ENCODE measurements around the gene TRIM16. TPM values are rescaled to one million over a fixed set of nuclear protein-coding genes. Genes with fewer than 3 reads are reported as not detected.
"Not testable (repeated sequence)": the region's sequence is repeated elsewhere in the genome, so short reads cannot be mapped to it uniquely, and the experiment has no call there.

The TRIM16 gene
- total RNA-seq (2021) = 213 and 243 TPM in 2 replicates
- Bru-seq, nascent RNA = percentile 86 among the genes with signal in this experiment
- percentile 97 among the genes with signal in this experiment for BruChase-seq, experiment 1, labeled RNA remaining after a 2-hour chase
- percentile 94 among the genes with signal in this experiment for BruChase-seq, experiment 2, labeled RNA remaining after a 6-hour chase
- long read RNA-seq, transcript TRIM16-211 (5 exons, 1,979 nt) = major isoform, 126 of 489 reads
- long read RNA-seq, partial matches to known transcripts = 303 of 489 reads
- long read RNA-seq, other reads (novel, unspliced or antisense) = 56 of 489 reads

GRCh38 chr17:15683824-15684478, at the start of gene TRIM16:
Gene TRIM16 (minus strand): TSS chr17:15684311. CDS start chr17:15651609, 32,702 bp downstream.
- H3K36me3 ChIP-seq (ENCODE audit: low read depth); H3F3A ChIP-seq (ENCODE audit: insufficient read depth, low read depth); CTCF ChIA-PET; H3K27me3 ChIP-seq (ENCODE audit: insufficient read depth, low read depth); H3K4me1 ChIP-seq (replicated peaks; ENCODE audit: insufficient read depth); intact Hi-C loops (cut with micrococcal nuclease; ENCODE audit: unreplicated experiment); H3K9me3 ChIP-seq (ENCODE audit: insufficient read depth, low read depth); H4K20me1 ChIP-seq (ENCODE audit: insufficient read depth); H3K79me2 ChIP-seq (ENCODE audit: low read depth); H3K9me2 ChIP-seq (ENCODE audit: insufficient read depth): not testable (repeated sequence)
- H3K27ac ChIP-seq = 0 out of 2 replicates have a peak within 1 kb of the TSS, but pooled peaks have one; percentile 6
- peak within 1 kb of the TSS; percentile 82 for H3K4me2 ChIP-seq
- peak in 1 of 2 experiments; percentile 71 for DNase-seq
- H2AFZ ChIP-seq = peak within 1 kb of the TSS; percentile 84
- BruUV-seq (replicated peaks) = TSS peak; percentile 74
- POLR2A ChIA-PET (ENCODE audit: unreplicated experiment) = interaction anchor here (0.7 kb wide), 1 partner anchor 9 kb away, joined by 3 read pairs; no protein-coding TSS in a partner anchor
- H3K4me3 ChIP-seq = peak within 1 kb of the TSS; percentile 75
- TF ChIP-seq CTCF (conservative IDR thresholded peaks at IDR 0.05) = peak; percentile 37; the same call in 1 of the 2 replicates

DNA sequence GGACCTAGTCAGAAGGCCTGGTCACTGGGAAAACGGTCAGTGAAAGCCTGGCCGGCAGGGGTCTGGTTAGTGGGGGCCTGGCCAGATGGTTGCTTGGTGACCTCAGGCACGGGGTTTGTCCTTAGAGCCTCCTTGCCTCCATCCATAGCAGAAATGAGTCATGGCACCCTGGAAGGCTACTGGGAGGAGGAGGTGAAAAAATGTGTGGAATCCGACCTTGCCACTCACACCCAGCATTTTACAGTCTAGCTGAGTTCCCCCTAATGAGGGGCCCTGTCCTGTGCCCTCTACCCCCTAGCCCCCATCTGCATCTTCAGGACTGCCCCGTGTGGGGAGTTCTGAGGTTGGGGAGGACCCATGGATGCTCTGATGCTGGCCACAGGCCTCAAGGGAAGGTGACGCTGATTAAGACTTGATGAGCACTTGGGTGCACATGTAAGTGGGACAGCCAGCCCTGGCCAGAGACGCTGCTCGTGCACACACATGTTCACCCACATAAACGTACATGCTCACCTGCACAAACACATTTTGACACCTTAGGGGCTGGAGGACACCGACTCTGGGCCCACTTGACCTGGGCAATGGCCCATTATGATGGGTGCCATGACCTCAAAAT, 49.2 kb upstream of the TRIM16 start:
- POLR2A ChIA-PET (ENCODE audit: unreplicated experiment); H3K27me3 ChIP-seq (ENCODE audit: insufficient read depth, low read depth); H3K79me2 ChIP-seq (ENCODE audit: low read depth); BruUV-seq (replicated peaks); H3K4me3 ChIP-seq; H3K27ac ChIP-seq; H2AFZ ChIP-seq; H3K4me1 ChIP-seq (replicated peaks; ENCODE audit: insufficient read depth); H3K9me3 ChIP-seq (ENCODE audit: insufficient read depth, low read depth); H3K4me2 ChIP-seq; H3K36me3 ChIP-seq (ENCODE audit: low read depth); intact Hi-C loops (cut with micrococcal nuclease; ENCODE audit: unreplicated experiment); CTCF ChIA-PET; H4K20me1 ChIP-seq (ENCODE audit: insufficient read depth); H3F3A ChIP-seq (ENCODE audit: insufficient read depth, low read depth); DNase-seq; H3K9me2 ChIP-seq (ENCODE audit: insufficient read depth): not testable (repeated sequence)

- CTCF ChIA-PET; H3K27ac ChIP-seq; H3K36me3 ChIP-seq (ENCODE audit: low read depth); intact Hi-C loops (cut with micrococcal nuclease; ENCODE audit: unreplicated experiment); H3K9me3 ChIP-seq (ENCODE audit: insufficient read depth, low read depth); H3K79me2 ChIP-seq (ENCODE audit: low read depth); POLR2A ChIA-PET (ENCODE audit: unreplicated experiment); H3K4me1 ChIP-seq (replicated peaks; ENCODE audit: insufficient read depth); H3F3A ChIP-seq (ENCODE audit: insufficient read depth, low read depth); H3K4me3 ChIP-seq; H2AFZ ChIP-seq; H4K20me1 ChIP-seq (ENCODE audit: insufficient read depth); DNase-seq; H3K4me2 ChIP-seq; H3K9me2 ChIP-seq (ENCODE audit: insufficient read depth); BruUV-seq (replicated peaks); H3K27me3 ChIP-seq (ENCODE audit: insufficient read depth, low read depth): not testable (repeated sequence)
Observed at GRCh38 chr17:15731900-15732299, 47.8 kb upstream of the TRIM16 start, which contains the start of gene TBC1D26. Gene TBC1D26 (plus strand): TSS chr17:15732283. CDS start chr17:15735349, 3,066 bp downstream.

DNA sequence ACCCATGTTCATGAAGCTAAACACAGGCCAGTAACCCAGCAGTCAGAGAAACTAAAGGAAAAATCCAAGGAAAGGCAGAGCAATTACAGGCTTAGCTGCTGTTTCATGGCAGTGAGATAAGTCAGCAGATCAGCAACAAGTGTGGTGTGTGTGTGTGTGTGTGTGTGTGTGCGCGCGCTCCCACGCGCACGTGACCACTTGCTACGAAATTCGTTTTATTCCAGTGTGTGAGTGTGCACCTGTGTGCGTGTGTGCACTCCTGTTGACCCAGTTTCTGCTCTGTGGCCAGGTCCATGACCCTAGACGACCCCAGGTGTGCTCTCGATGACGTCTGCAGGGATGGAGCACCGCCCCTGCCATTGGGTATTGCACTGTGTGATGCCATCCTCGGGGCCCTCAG, 46.4 kb upstream of the TRIM16 start:
- H3K27ac ChIP-seq; DNase-seq; intact Hi-C loops (cut with micrococcal nuclease; ENCODE audit: unreplicated experiment); H2AFZ ChIP-seq; H3F3A ChIP-seq (ENCODE audit: insufficient read depth, low read depth); H3K4me1 ChIP-seq (replicated peaks; ENCODE audit: insufficient read depth); CTCF ChIA-PET; H3K27me3 ChIP-seq (ENCODE audit: insufficient read depth, low read depth); H3K9me2 ChIP-seq (ENCODE audit: insufficient read depth); H3K9me3 ChIP-seq (ENCODE audit: insufficient read depth, low read depth); H3K4me2 ChIP-seq; H4K20me1 ChIP-seq (ENCODE audit: insufficient read depth); POLR2A ChIA-PET (ENCODE audit: unreplicated experiment); H3K36me3 ChIP-seq (ENCODE audit: low read depth); H3K4me3 ChIP-seq; H3K79me2 ChIP-seq (ENCODE audit: low read depth); BruUV-seq (replicated peaks): not testable (repeated sequence)

DNA sequence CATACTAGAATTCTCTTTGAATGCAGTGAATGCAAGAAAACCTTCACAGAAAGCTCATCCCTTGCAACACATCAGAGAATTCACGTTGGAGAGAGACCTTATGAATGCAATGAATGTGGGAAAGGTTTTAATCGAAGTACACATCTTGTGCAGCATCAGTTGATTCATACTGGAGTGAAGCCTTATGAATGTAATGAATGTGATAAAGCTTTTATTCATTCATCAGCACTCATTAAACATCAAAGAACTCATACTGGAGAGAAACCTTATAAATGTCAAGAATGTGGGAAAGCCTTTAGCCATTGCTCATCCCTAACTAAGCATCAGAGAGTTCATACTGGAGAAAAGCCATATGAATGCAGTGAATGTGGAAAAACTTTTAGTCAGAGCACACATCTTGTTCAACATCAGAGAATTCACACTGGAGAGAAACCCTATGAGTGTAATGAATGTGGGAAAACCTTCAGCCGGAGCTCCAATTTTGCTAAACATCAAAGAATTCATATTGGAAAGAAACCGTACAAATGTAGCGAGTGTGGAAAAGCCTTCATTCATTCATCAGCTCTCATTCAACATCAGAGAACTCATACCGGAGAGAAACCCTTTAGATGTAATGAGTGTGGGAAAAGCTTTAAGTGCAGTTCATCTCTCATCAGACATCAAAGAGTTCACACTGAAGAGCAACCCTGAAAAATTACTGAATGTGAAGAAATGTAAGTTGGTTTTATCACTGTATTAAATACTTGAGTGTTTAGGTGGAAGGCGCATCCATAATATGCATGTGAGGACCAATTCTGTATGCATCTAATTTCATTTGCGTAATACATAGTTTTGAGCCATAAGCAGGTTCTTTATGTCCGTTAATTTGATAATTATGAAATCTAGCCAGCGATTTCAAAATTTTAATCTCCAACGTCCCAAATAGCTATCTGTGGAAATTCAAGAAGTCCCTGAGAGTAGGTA, 32.8 kb upstream of the TRIM16 start:
- H3K27me3 ChIP-seq (ENCODE audit: insufficient read depth, low read depth); intact Hi-C loops (cut with micrococcal nuclease; ENCODE audit: unreplicated experiment); H3K36me3 ChIP-seq (ENCODE audit: low read depth); DNase-seq; H3K4me1 ChIP-seq (replicated peaks; ENCODE audit: insufficient read depth); H3K4me2 ChIP-seq; H3F3A ChIP-seq (ENCODE audit: insufficient read depth, low read depth); POLR2A ChIA-PET (ENCODE audit: unreplicated experiment); H3K4me3 ChIP-seq; CTCF ChIA-PET; H3K27ac ChIP-seq; H2AFZ ChIP-seq; H3K9me2 ChIP-seq (ENCODE audit: insufficient read depth); H4K20me1 ChIP-seq (ENCODE audit: insufficient read depth); H3K79me2 ChIP-seq (ENCODE audit: low read depth): not testable (repeated sequence)
- BruUV-seq (replicated peaks) = TSS peak; percentile 3
- peaks cover 17% of the 10 kb centered on the region; the same call in 1 of the 2 replicates for H3K9me3 ChIP-seq (ENCODE audit: insufficient read depth, low read depth)

GRCh38 chr17:15708879-15709278, 24.8 kb upstream of the TRIM16 start:
- H3K4me3 ChIP-seq; H3K27ac ChIP-seq; H3K9me2 ChIP-seq (ENCODE audit: insufficient read depth); H4K20me1 ChIP-seq (ENCODE audit: insufficient read depth); H2AFZ ChIP-seq; H3K4me1 ChIP-seq (replicated peaks; ENCODE audit: insufficient read depth); intact Hi-C loops (cut with micrococcal nuclease; ENCODE audit: unreplicated experiment); CTCF ChIA-PET; H3F3A ChIP-seq (ENCODE audit: insufficient read depth, low read depth); H3K27me3 ChIP-seq (ENCODE audit: insufficient read depth, low read depth); H3K4me2 ChIP-seq; H3K79me2 ChIP-seq (ENCODE audit: low read depth); DNase-seq; POLR2A ChIA-PET (ENCODE audit: unreplicated experiment): not testable (repeated sequence)
- Histone ChIP-seq H3K36me3 (ENCODE audit: low read depth) (peaks cover 29% of the 10 kb centered on the region), H3K9me3 (ENCODE audit: insufficient read depth, low read depth) (peaks cover 22% of the 10 kb centered on the region; the same call in 1 of the 2 replicates)
- BruUV-seq (replicated peaks) = TSS peak; percentile 15

Measured in PC-9 (cell line).